Heart right ventricle (tissue), 16 donors: ENCODE data around the gene NFKBIB. TPM values are rescaled to one million over a fixed set of nuclear protein-coding genes. Genes with fewer than 3 reads are reported as not detected.

Source experiments
- ATAC-seq, 8 donors: fragments of 200-7000 bp; cut with Tn5 transposase; one replicate each; pipeline ENCODE4 v1.9.1; 2020; ENCODE audit warnings: mild to moderate bottlenecking in 8 of 8, moderate library complexity in 8 of 8, moderate number of reproducible peaks in 1 of 8
- DNase-seq, 2 donors: peaks; one replicate each; pipeline ENCODE4 v3.0.0-alpha.2; 2020
- H3K27ac ChIP-seq, 10 donors: fragments of 200-600 bp; sonication (generic) in 2 of 10; one replicate each; pipeline versions ENCODE4 v1.5.0 to v1.8.0; 2020 to 2022; ENCODE audit warnings: mild to moderate bottlenecking in 3 of 10
- H3K27me3 ChIP-seq, 7 donors: fragments of 200-600 bp; one replicate each; pipeline ENCODE4 v1.8.0; 2021 to 2022; ENCODE audit warnings: mild to moderate bottlenecking in 2 of 7
- H3K36me3 ChIP-seq, 9 donors: fragments of 200-600 bp; sonication (generic) in 1 of 9; one replicate each; pipeline versions ENCODE4 v1.5.0 to v1.8.0; 2020 to 2022; ENCODE audit warnings: mild to moderate bottlenecking in 2 of 9
- H3K4me1 ChIP-seq, 9 donors: fragments of 200-600 bp; sonication (generic) in 1 of 9; one replicate each; pipeline versions ENCODE4 v1.5.0 to v1.8.0; 2020 to 2022; ENCODE audit warnings: mild to moderate bottlenecking in 4 of 9
- H3K4me3 ChIP-seq, 10 donors: fragments of 200-600 bp; sonication (generic) in 2 of 10; one replicate each; pipeline versions ENCODE4 v1.5.0 to v1.8.0; 2020 to 2022; ENCODE audit warnings: mild to moderate bottlenecking in 7 of 10, moderate library complexity in 2 of 10
- H3K9me3 ChIP-seq, 11 donors: fragments of 200-600 bp in 10 of 11; sonication (generic) in 2 of 11; one replicate each; pipeline versions ENCODE4 v1.5.0 to v1.8.0; 2013 to 2022; ENCODE audit warnings: mild to moderate bottlenecking in 2 of 11, control low read depth in 1 of 11, moderate library complexity in 1 of 11
- WGBS, 2 donors: extraction: QIAGEN DNeasy Blood & Tissue Kit; methylation state at CpG; one replicate each; pipeline ENCODE4 v1.1.7; 2013; ENCODE audit warnings: inconsistent platforms in 1 of 2; 5-methylcytosine and 5-hydroxymethylcytosine counted together
- intact Hi-C, 10 donors: fragments of 100-400 bp; cut with DNase I; formaldehyde crosslinking; loops; one replicate each; pipeline versions ENCODE4 v1.11.1 to v1.14.2; 2022
- polyA plus RNA-seq, 2 donors: library from polyadenylated mRNA; stranded (reverse); fragments of 200-250 nt; gene quantifications; one replicate each; pipeline ENCODE4 v1.2.3, GENCODE V29; 2013
- total RNA-seq, 10 donors: library from RNA; stranded (reverse); fragmentation: NEBNext Ultra II Directional in 3 of 10; extraction: Animal tissue kit (Norgen Biotek cat#: 25700) in 3 of 10; gene quantifications; one replicate each; pipeline versions ENCODE4 v1.2.1 to v1.2.4, GENCODE V29; 2021 to 2023
- TF ChIP-seq, protein P1 (sequence below), 9 donors: fragments of 200-600 bp; sonication (generic) in 2 of 9; IDR thresholded peaks; one replicate each; pipeline versions ENCODE4 v1.5.0 to v1.8.0; 2021 to 2022; ENCODE audit warnings: antibody characterized with exemption in 9 of 9, mild to moderate bottlenecking in 5 of 9, moderate library complexity in 1 of 9
- donor health status: Arrhythmogenic right ventricular cardiomyopathy.
- donor health status: ischemic (EF 13 %, LVEDD 7.1; RV severe dilation, severe dysfunction).
- donor health status: healthy with polysubstance abuse.
- donor health status: DM: no; HTN: yes; CAD: no.
- donor health status: DM: no; HTN: no; CAD: no.
- donor health status: ischemic (EF 25% LVEDD 6.9; RV normal size, moderate dysfunction).
- donor health status: ischemic (EF 25% LVEDD 5.7; RV mildly dilated, moderate dysfunction).
- donor health status: healthy.
- donor health status: DM: yes; HTN: yes; CAD: no.
- donor health status: Ischemic cardiomyopathy.
- donor health status: ischemic (EF 35%, LVEDD 5.7; RV mildly dilated, moderate dysfunction).
- donor health status: nonischemic (EF 11% LVEDD 7.7; RV severe dilation, severe dysfunction).
- donor health status: DM: yes; HTN: yes; CAD: no.
- donor health status: PGD.
- donor health status: ischemic (EF 29% LVEDD 5.4; RV normal size, mild dysfunction).
- donor health status: nonischemic (EF 23%, LVEDD 6.1; RV moderate dilation, normal function).

The NFKBIB gene
- total and polyA plus RNA-seq, 12 donors = 16.1 to 79.8 (median 22.7) TPM

GRCh38 chr19:38867171-38867780 is 32.5 kb upstream of the NFKBIB start:
- no peak for DNase-seq
- Histone ChIP-seq H3K4me3 (no peak overlapping the region), H3K27me3 (no peaks in the 10 kb centered on the region), H3K9me3 (no peaks in the 10 kb centered on the region), H3K27ac (no peak overlapping the region), H3K4me1 (peaks cover 5 to 59% (median 32%) of the 10 kb centered on the region in 9 donors), H3K36me3 (peaks cover 0 to under 1% (median 0%) of the 10 kb centered on the region in 9 donors)
- no peak for ATAC-seq
- TF ChIP-seq, protein P1, sequence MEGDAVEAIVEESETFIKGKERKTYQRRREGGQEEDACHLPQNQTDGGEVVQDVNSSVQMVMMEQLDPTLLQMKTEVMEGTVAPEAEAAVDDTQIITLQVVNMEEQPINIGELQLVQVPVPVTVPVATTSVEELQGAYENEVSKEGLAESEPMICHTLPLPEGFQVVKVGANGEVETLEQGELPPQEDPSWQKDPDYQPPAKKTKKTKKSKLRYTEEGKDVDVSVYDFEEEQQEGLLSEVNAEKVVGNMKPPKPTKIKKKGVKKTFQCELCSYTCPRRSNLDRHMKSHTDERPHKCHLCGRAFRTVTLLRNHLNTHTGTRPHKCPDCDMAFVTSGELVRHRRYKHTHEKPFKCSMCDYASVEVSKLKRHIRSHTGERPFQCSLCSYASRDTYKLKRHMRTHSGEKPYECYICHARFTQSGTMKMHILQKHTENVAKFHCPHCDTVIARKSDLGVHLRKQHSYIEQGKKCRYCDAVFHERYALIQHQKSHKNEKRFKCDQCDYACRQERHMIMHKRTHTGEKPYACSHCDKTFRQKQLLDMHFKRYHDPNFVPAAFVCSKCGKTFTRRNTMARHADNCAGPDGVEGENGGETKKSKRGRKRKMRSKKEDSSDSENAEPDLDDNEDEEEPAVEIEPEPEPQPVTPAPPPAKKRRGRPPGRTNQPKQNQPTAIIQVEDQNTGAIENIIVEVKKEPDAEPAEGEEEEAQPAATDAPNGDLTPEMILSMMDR (IDR thresholded peaks at IDR 0.05) = no peak
- intact Hi-C loops = no loop called here
- WGBS, 2 donors = 78 to 85% methylated on average over 10 of the region's 10 CpGs

- H3K4me3 ChIP-seq = peak overlapping the region in 3 of 10 donors; percentile 57 to 62 (median 61)
- no peaks in the 10 kb centered on the region for H3K9me3 ChIP-seq
- peaks cover 0 to 7% (median 0%) of the 10 kb centered on the region in 9 donors for H3K36me3 ChIP-seq
- peaks cover 0 to 47% (median 19%) of the 10 kb centered on the region in 9 donors for H3K4me1 ChIP-seq
- TF ChIP-seq, protein P1 (IDR thresholded peaks at IDR 0.05) = no peak
- no peak overlapping the region for H3K27ac ChIP-seq
- DNase-seq = no peak
- no peaks in the 10 kb centered on the region for H3K27me3 ChIP-seq
- 90 to 94% methylated on average over 6 of the region's 6 CpGs for WGBS, 2 donors
- intact Hi-C loops = no loop called here
- no peak for ATAC-seq
Measured at GRCh38 chr19:38868551-38868950, 31.2 kb upstream of the NFKBIB start.

GRCh38 chr19:38869160-38869835 is 30.5 kb upstream of the NFKBIB start:
- TF ChIP-seq, protein P1 (IDR thresholded peaks at IDR 0.05) = no peak
- DNase-seq = peak in 1 of 2 donors; percentile 35
- Histone ChIP-seq H3K36me3 (peaks cover 0 to 7% (median 0%) of the 10 kb centered on the region in 9 donors), H3K4me1 (peaks cover 0 to 40% (median 18%) of the 10 kb centered on the region in 9 donors), H3K4me3 (peak overlapping the region; percentile 32 to 74 (median 56)), H3K27me3 (no peaks in the 10 kb centered on the region), H3K27ac (peak overlapping the region in 8 of 10 donors; percentile 5 to 77 (median 44)), H3K9me3 (no peaks in the 10 kb centered on the region)
- peak; percentile 4 to 46 (median 24) for ATAC-seq
- 6 to 8% methylated on average over 34 of the region's 34 CpGs for WGBS, 2 donors
- intact Hi-C loops = no loop called here

DNA sequence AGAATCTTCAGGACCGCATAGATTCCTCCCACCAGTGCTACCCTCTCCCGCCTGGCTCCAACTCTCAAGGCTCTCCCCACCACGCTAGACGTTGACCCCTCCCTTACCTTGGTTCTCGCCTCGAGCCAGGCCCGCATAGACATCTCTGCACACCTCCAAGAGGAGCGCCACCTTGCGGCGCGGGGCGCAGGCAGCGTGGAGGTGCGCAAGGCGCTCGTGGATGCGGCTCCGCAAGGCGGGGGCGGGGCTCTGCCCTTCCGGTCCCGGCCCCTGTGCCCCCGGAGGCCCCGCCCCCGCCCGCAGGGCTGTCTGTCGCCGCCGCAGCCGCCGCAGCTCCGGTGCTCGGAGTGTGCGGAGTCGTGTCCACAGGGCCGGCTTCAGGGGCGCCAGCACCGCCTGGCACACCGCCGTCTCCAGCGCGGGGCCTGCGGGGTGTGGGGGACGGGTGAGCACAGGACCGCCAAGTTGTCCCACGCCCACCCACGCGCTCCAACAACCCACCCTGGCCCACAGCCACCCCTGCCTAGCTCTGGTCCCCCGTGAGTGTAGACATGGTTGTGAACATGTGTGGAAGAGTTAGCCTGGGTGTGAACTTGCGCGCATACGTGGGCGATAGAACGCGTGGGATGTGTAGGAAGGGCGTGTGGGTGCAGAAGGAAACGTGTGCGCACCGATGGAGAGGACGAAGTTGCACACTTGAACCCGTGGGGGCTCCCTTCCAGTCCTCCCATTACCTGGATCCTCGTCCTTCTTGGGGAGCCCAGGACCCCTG is 29.7 kb upstream of the NFKBIB start:
- Histone ChIP-seq H3K27me3 (no peaks in the 10 kb centered on the region), H3K4me1 (peaks cover 0 to 33% (median 18%) of the 10 kb centered on the region in 9 donors), H3K36me3 (peaks cover 0 to 7% (median 0%) of the 10 kb centered on the region in 9 donors), H3K4me3 (peak overlapping the region; percentile 32 to 74 (median 56)), H3K27ac (peak overlapping the region in 9 of 10 donors; percentile 5 to 77 (median 44)), H3K9me3 (no peaks in the 10 kb centered on the region)
- TF ChIP-seq, protein P1 (IDR thresholded peaks at IDR 0.05) = peak; percentile 70 to 92 (median 89)
- ATAC-seq (peak; percentile 89 to 95 (median 92)), DNase-seq (peak; percentile 79 to 88)
- intact Hi-C loops = loop anchor here in 1 of 10 donors (10.0 kb wide), 1 partner anchor 675 kb away; no protein-coding TSS in a partner anchor
- 13 to 17% methylated on average over 62 of the region's 62 CpGs for WGBS, 2 donors
